Muscle of leg (tissue), 11 donors: Measurements from ENCODE around the gene FRMD4A. TPM values are rescaled to one million over a fixed set of nuclear protein-coding genes. Genes with fewer than 3 reads are reported as not detected.

ENCODE experiments used
- DNase-seq: peaks from one replicate; pipeline ENCODE4 v3.0.0; 2013
- H3K27ac ChIP-seq: one replicate; pipeline ENCODE4 v1.5.1; 2013; ENCODE audit warnings: mild to moderate bottlenecking, low read length, control low read depth
- H3K27me3 ChIP-seq: one replicate; pipeline ENCODE4 v1.6.1; 2013; ENCODE audit warnings: low read length; ENCODE audit not compliant: control insufficient read depth, insufficient read depth
- H3K36me3 ChIP-seq: one replicate; pipeline ENCODE4 v1.6.1; 2013; ENCODE audit warnings: low read length; ENCODE audit not compliant: control insufficient read depth, insufficient read depth
- H3K4me1 ChIP-seq: one replicate; pipeline ENCODE4 v1.6.1; 2013; ENCODE audit warnings: low read length; ENCODE audit not compliant: control insufficient read depth, insufficient read depth
- H3K4me3 ChIP-seq: one replicate; pipeline ENCODE4 v1.5.1; 2013; ENCODE audit warnings: low read length, control low read depth
- H3K9me3 ChIP-seq: replicated peaks from 2 replicates; pipeline ENCODE4 v1.6.1; 2013; ENCODE audit warnings: low read depth, low read length; ENCODE audit not compliant: control insufficient read depth
- WGBS: methylation state at CpG from one replicate; pipeline ENCODE4 v1.1.5; 2013; ENCODE audit warnings: missing lambda C conversion rate; ENCODE audit not compliant: insufficient coverage; 5-methylcytosine and 5-hydroxymethylcytosine counted together
- polyA plus RNA-seq, 8 donors: library from polyadenylated mRNA; unstranded; fragments of 120-200 nt; gene quantifications; one replicate each; pipeline versions ENCODE4 v1.2.1 to v1.2.3, GENCODE V29; 2013; ENCODE audit warnings: inconsistent platforms in 1 of 8, low replicate concordance in 1 of 8; ENCODE audit not compliant: insufficient read length in 8 of 8, insufficient read depth in 1 of 8
- total RNA-seq: library from RNA; stranded (reverse); fragments of 120-200 nt; gene quantifications from one replicate; pipeline ENCODE4 v1.2.4, GENCODE V29; 2013

Gene FRMD4A
- total and polyA plus RNA-seq, 9 donors, result 29.1 to 53.1 (median 42.0) TPM

- Histone ChIP-seq H3K27me3 (no peaks in the 10 kb centered on the region), H3K4me3 (no peak overlapping the region), H3K9me3 (no peaks in the 10 kb centered on the region), H3K36me3 (peaks cover 73% of the 10 kb centered on the region), H3K4me1 (peaks cover 39% of the 10 kb centered on the region), H3K27ac (no peak overlapping the region)
- 83% methylated on average over 29 of the region's 49 CpGs for WGBS
- DNase-seq, result no peak
These were observed 673.5 kb downstream of the FRMD4A start for GRCh38 chr10:13657101-13657680.

GRCh38 chr10:13656337-13657100 is 674.2 kb downstream of the FRMD4A start:
- Histone ChIP-seq H3K27ac (no peak overlapping the region), H3K4me3 (no peak overlapping the region), H3K27me3 (no peaks in the 10 kb centered on the region), H3K36me3 (peaks cover 72% of the 10 kb centered on the region), H3K4me1 (peaks cover 35% of the 10 kb centered on the region), H3K9me3 (no peaks in the 10 kb centered on the region)
- DNase-seq, result no peak
- WGBS, result 81% methylated on average over 60 of the region's 68 CpGs

GRCh38 chr10:13654846-13655245 is 675.9 kb downstream of the FRMD4A start:
- no peaks in the 10 kb centered on the region for H3K9me3 ChIP-seq
- peaks cover 23% of the 10 kb centered on the region for H3K4me1 ChIP-seq
- WGBS, result 100% methylated on average over 1 of the region's 4 CpGs
- H3K27me3 ChIP-seq, result no peaks in the 10 kb centered on the region
- H3K27ac ChIP-seq, result no peak overlapping the region
- H3K4me3 ChIP-seq, result no peak overlapping the region
- H3K36me3 ChIP-seq, result peaks cover 81% of the 10 kb centered on the region
- no peak for DNase-seq

GRCh38 chr10:13654118-13654830 is 676.5 kb downstream of the FRMD4A start:
- Histone ChIP-seq H3K9me3 (no peaks in the 10 kb centered on the region), H3K27ac (no peak overlapping the region), H3K4me1 (peaks cover 17% of the 10 kb centered on the region), H3K4me3 (no peak overlapping the region), H3K36me3 (peaks cover 82% of the 10 kb centered on the region), H3K27me3 (no peaks in the 10 kb centered on the region)
- DNase-seq, result no peak
- WGBS, result 98% methylated on average over 4 of the region's 8 CpGs

- H3K27ac ChIP-seq, result no peak overlapping the region
- WGBS, result 20% methylated on average over 2 of the region's 6 CpGs
- no peak for DNase-seq
- peaks cover 85% of the 10 kb centered on the region for H3K36me3 ChIP-seq
- H3K4me3 ChIP-seq, result no peak overlapping the region
- no peaks in the 10 kb centered on the region for H3K9me3 ChIP-seq
- H3K27me3 ChIP-seq, result no peaks in the 10 kb centered on the region
- peaks cover 14% of the 10 kb centered on the region for H3K4me1 ChIP-seq
These were observed 677.9 kb downstream of the FRMD4A start for GRCh38 chr10:13652860-13653259.

GRCh38 chr10:13651969-13652720 is 678.6 kb downstream of the FRMD4A start:
- H3K27me3 ChIP-seq, result no peaks in the 10 kb centered on the region
- no peak overlapping the region for H3K4me3 ChIP-seq
- 86% methylated on average over 1 of the region's 5 CpGs for WGBS
- peaks cover 85% of the 10 kb centered on the region for H3K36me3 ChIP-seq
- H3K9me3 ChIP-seq, result no peaks in the 10 kb centered on the region
- DNase-seq, result no peak
- H3K27ac ChIP-seq, result no peak overlapping the region
- H3K4me1 ChIP-seq, result peaks cover 16% of the 10 kb centered on the region

GRCh38 chr10:13650961-13651360 is 679.8 kb downstream of the FRMD4A start:
- Histone ChIP-seq H3K36me3 (peaks cover 89% of the 10 kb centered on the region), H3K27ac (no peak overlapping the region), H3K4me1 (peaks cover 19% of the 10 kb centered on the region), H3K4me3 (no peak overlapping the region), H3K9me3 (no peaks in the 10 kb centered on the region), H3K27me3 (no peaks in the 10 kb centered on the region)
- 73% methylated on average over 4 of the region's 5 CpGs for WGBS
- no peak for DNase-seq

- H3K36me3 ChIP-seq, result peaks cover 90% of the 10 kb centered on the region
- no peak for DNase-seq
- H3K27ac ChIP-seq, result peak overlapping the region; percentile 6
- H3K4me3 ChIP-seq, result no peak overlapping the region
- no peaks in the 10 kb centered on the region for H3K27me3 ChIP-seq
- WGBS, result no CpG with 5 or more reads among the region's 5 CpGs
- peaks cover 19% of the 10 kb centered on the region for H3K4me1 ChIP-seq
- H3K9me3 ChIP-seq, result no peaks in the 10 kb centered on the region
These were observed 680.7 kb downstream of the FRMD4A start for GRCh38 chr10:13649844-13650520.

- peak overlapping the region; percentile 74 for H3K27ac ChIP-seq
- H3K9me3 ChIP-seq, result no peaks in the 10 kb centered on the region
- WGBS, result 78% methylated on average over 11 of the region's 12 CpGs
- peaks cover 77% of the 10 kb centered on the region for H3K36me3 ChIP-seq
- H3K27me3 ChIP-seq, result no peaks in the 10 kb centered on the region
- DNase-seq, result no peak
- no peak overlapping the region for H3K4me3 ChIP-seq
- H3K4me1 ChIP-seq, result peaks cover 19% of the 10 kb centered on the region
These were observed 682.3 kb downstream of the FRMD4A start for GRCh38 chr10:13648425-13648824.
